Common myeloid progenitor, CD34-positive (primary cell): ENCODE results near the gene EHBP1.

Experiments used
- CTCF ChIA-PET: fragments of 350-600 bp; sonication (Branson Sonifier 250); formaldehyde crosslinking; loops from one replicate; lab custom pipeline; 2021; ENCODE audit warnings: antibody characterized with exemption; lab: Charles Lee
- POLR2A ChIA-PET: fragments of 350-600 bp; sonication (Branson Sonifier 250); formaldehyde crosslinking; loops from one replicate; lab custom pipeline; 2021; ENCODE audit warnings: antibody characterized with exemption; lab: Charles Lee
- DNase-seq, 3 donors: peaks; one replicate each; pipeline versions ENCODE4 v3.0.0 to v3.0.0-alpha.2; 2013
- H3K27ac ChIP-seq, 2 experiments: 1 replicate in 1 of 2; 2 replicates in 1 of 2; pipeline ENCODE4 v1.7.0; 2013; ENCODE audit warnings: inconsistent platforms in 2 of 2, low read length in 2 of 2, mild to moderate bottlenecking in 2 of 2, low read depth in 1 of 2, moderate library complexity in 1 of 2; ENCODE audit not compliant: severe bottlenecking in 2 of 2, insufficient read depth in 1 of 2, poor library complexity in 1 of 2
- H3K27me3 ChIP-seq, 5 experiments: replicated peaks in 2 of 5; 1 replicate in 3 of 5; 2 replicates in 2 of 5; pipeline versions ENCODE4 v1.6.1 to v1.7.0; 2013; ENCODE audit warnings: low read length in 4 of 5, mild to moderate bottlenecking in 2 of 5, moderate library complexity in 2 of 5, inconsistent platforms in 1 of 5; ENCODE audit not compliant: insufficient read depth in 5 of 5, control insufficient read depth in 4 of 5
- H3K36me3 ChIP-seq, 4 experiments: 1 replicate in 2 of 4; 2 replicates in 2 of 4; pipeline versions ENCODE4 v1.6.1 to v1.7.0; 2013; ENCODE audit warnings: low read length in 3 of 4, control low read depth in 1 of 4, mild to moderate bottlenecking in 1 of 4; ENCODE audit not compliant: control insufficient read depth in 4 of 4, insufficient read depth in 4 of 4
- H3K4me1 ChIP-seq, 4 experiments: 1 replicate in 3 of 4; 2 replicates in 1 of 4; pipeline versions ENCODE4 v1.6.1 to v1.7.1; 2013; ENCODE audit warnings: low read length in 3 of 4, mild to moderate bottlenecking in 3 of 4, control low read depth in 1 of 4, inconsistent platforms in 1 of 4, moderate library complexity in 1 of 4; ENCODE audit not compliant: control insufficient read depth in 4 of 4, insufficient read depth in 4 of 4; ENCODE audit errors: control extremely low read depth in 1 of 4
- H3K4me3 ChIP-seq, 7 experiments: 1 replicate in 4 of 7; 2 replicates in 3 of 7; pipeline versions ENCODE4 v1.5.1 to v1.7.0; 2013; ENCODE audit warnings: mild to moderate bottlenecking in 7 of 7, low read length in 6 of 7, moderate library complexity in 6 of 7, inconsistent platforms in 2 of 7, low read depth in 2 of 7, control low read depth in 1 of 7; ENCODE audit not compliant: insufficient read depth in 4 of 7, control insufficient read depth in 1 of 7; ENCODE audit errors: extremely low read depth in 1 of 7
- H3K9me3 ChIP-seq, 5 experiments: 1 replicate in 4 of 5; 2 replicates in 1 of 5; pipeline versions ENCODE4 v1.6.1 to v1.7.1; 2013; ENCODE audit warnings: low read length in 4 of 5, mild to moderate bottlenecking in 2 of 5, inconsistent platforms in 1 of 5, low read depth in 1 of 5, moderate library complexity in 1 of 5; ENCODE audit not compliant: control insufficient read depth in 4 of 5, insufficient read depth in 2 of 5; ENCODE audit errors: control extremely low read depth in 1 of 5
- WGBS: methylation state at CpG from one replicate; pipeline ENCODE4 v1.1.5; 2013; ENCODE audit not compliant: insufficient coverage; 5-methylcytosine and 5-hydroxymethylcytosine counted together

EHBP1 gene

GRCh38 chr2:63078852-63079606 is 373.5 kb downstream of the EHBP1 start:
- POLR2A ChIA-PET: interaction anchor here (0.7 kb wide), 1 partner anchor 17 kb away, joined by 5 read pairs; no protein-coding TSS in a partner anchor
- CTCF ChIA-PET: interaction anchor here (0.9 to 2.0 kb wide), 3 partner anchors 8 to 408 kb away, joined by 3 to 13 read pairs (median 3); no protein-coding TSS in a partner anchor

GRCh38 chr2:63081404-63081803 is 375.9 kb downstream of the EHBP1 start:
- DNase-seq: no peak
- CTCF ChIA-PET: no interaction called here
- no peaks in the 10 kb centered on the region for H3K9me3 ChIP-seq
- H3K27ac ChIP-seq: no peak overlapping the region
- POLR2A ChIA-PET: interaction anchor here (0.6 kb wide), 1 partner anchor 469 kb away, joined by 4 read pairs; no protein-coding TSS in a partner anchor
- no peak overlapping the region for H3K4me3 ChIP-seq
- peaks cover 0 to 4% (median 0%) of the 10 kb centered on the region in 5 experiments for H3K27me3 ChIP-seq
- H3K36me3 ChIP-seq: no peaks in the 10 kb centered on the region
- H3K4me1 ChIP-seq: no peaks in the 10 kb centered on the region
- 100% methylated on average over 3 of the region's 4 CpGs for WGBS

More at GRCh38 chr2:63078852-63079606, 373.5 kb downstream of the EHBP1 start:
- no peak overlapping the region for H3K27ac ChIP-seq
- H3K4me3 ChIP-seq: no peak overlapping the region
- no peaks in the 10 kb centered on the region for H3K4me1 ChIP-seq
- peak in 2 of 3 donors; percentile 52 to 58 for DNase-seq
- peaks cover 0 to 4% (median 0%) of the 10 kb centered on the region in 5 experiments for H3K27me3 ChIP-seq
- H3K36me3 ChIP-seq: no peaks in the 10 kb centered on the region
- 93% methylated on average over 3 of the region's 4 CpGs for WGBS
- no peaks in the 10 kb centered on the region for H3K9me3 ChIP-seq

GRCh38 chr2:63086687-63087086 is 381.2 kb downstream of the EHBP1 start:
- Histone ChIP-seq H3K4me1 (no peaks in the 10 kb centered on the region), H3K9me3 (no peaks in the 10 kb centered on the region), H3K36me3 (no peaks in the 10 kb centered on the region), H3K4me3 (no peak overlapping the region), H3K27ac (no peak overlapping the region), H3K27me3 (no peaks in the 10 kb centered on the region)
- WGBS: no CpG with 5 or more reads among the region's 1 CpG
- no peak for DNase-seq
- ChIA-PET CTCF (no interaction called here), POLR2A (no interaction called here)

GRCh38 chr2:63092401-63092800 is 386.9 kb downstream of the EHBP1 start:
- POLR2A ChIA-PET: no interaction called here
- Histone ChIP-seq H3K27me3 (no peaks in the 10 kb centered on the region), H3K4me1 (no peaks in the 10 kb centered on the region), H3K4me3 (no peak overlapping the region), H3K36me3 (no peaks in the 10 kb centered on the region), H3K9me3 (no peaks in the 10 kb centered on the region), H3K27ac (no peak overlapping the region)
- 100% methylated on average over 1 of the region's 1 CpG for WGBS
- CTCF ChIA-PET: no interaction called here
- no peak for DNase-seq

- POLR2A ChIA-PET: no interaction called here
- H3K36me3 ChIP-seq: no peaks in the 10 kb centered on the region
- H3K4me1 ChIP-seq: no peaks in the 10 kb centered on the region
- H3K27ac ChIP-seq: no peak overlapping the region
- CTCF ChIA-PET: no interaction called here
- no peak overlapping the region for H3K4me3 ChIP-seq
- no peaks in the 10 kb centered on the region for H3K9me3 ChIP-seq
- no CpG with 5 or more reads among the region's 1 CpG for WGBS
- no peak for DNase-seq
- no peaks in the 10 kb centered on the region for H3K27me3 ChIP-seq
Measured at GRCh38 chr2:63092857-63093256, 387.3 kb downstream of the EHBP1 start.

GRCh38 chr2:63093502-63093901 is 388.0 kb downstream of the EHBP1 start:
- no CpG with 5 or more reads among the region's 1 CpG for WGBS
- Histone ChIP-seq H3K4me3 (no peak overlapping the region), H3K36me3 (no peaks in the 10 kb centered on the region), H3K27me3 (no peaks in the 10 kb centered on the region), H3K4me1 (no peaks in the 10 kb centered on the region), H3K9me3 (no peaks in the 10 kb centered on the region), H3K27ac (no peak overlapping the region)
- DNase-seq: no peak
- POLR2A ChIA-PET: no interaction called here
- CTCF ChIA-PET: no interaction called here
